OCI-LY3 (cell line): ENCODE results near the gene FOCAD.

Experiments
- CTCF ChIP-seq: fragments of 200-600, 300-600 bp; sonication (generic); IDR thresholded peaks from 2 replicates; pipeline ENCODE4 v1.5.1; 2014; ENCODE audit warnings: antibody characterized with exemption, low read length, low read depth
- EZH2phosphoT487 ChIP-seq: fragments of 200-600 bp; shearing (Covaris generic); IDR thresholded peaks from 2 replicates; pipeline ENCODE4 v1.6.1; 2018; ENCODE audit warnings: antibody characterized with exemption, mixed run types, low read depth

- no peak for TF ChIP-seq CTCF
- no peak for TF ChIP-seq EZH2phosphoT487
Observed at GRCh38 chr9:20771729-20772128, 87.7 kb downstream of the FOCAD start.
